Amniotic stem cell (primary cell): ENCODE measurements around the gene NCK1.
A peak's percentile ranks its signal among the peaks of the same experiment; 100 is the strongest.

ENCODE experiments used
- DNase-seq: peaks from one replicate; lab custom pipeline; 2025; lab: John Stamatoyannopoulos, UW

NCK1 gene

DNA sequence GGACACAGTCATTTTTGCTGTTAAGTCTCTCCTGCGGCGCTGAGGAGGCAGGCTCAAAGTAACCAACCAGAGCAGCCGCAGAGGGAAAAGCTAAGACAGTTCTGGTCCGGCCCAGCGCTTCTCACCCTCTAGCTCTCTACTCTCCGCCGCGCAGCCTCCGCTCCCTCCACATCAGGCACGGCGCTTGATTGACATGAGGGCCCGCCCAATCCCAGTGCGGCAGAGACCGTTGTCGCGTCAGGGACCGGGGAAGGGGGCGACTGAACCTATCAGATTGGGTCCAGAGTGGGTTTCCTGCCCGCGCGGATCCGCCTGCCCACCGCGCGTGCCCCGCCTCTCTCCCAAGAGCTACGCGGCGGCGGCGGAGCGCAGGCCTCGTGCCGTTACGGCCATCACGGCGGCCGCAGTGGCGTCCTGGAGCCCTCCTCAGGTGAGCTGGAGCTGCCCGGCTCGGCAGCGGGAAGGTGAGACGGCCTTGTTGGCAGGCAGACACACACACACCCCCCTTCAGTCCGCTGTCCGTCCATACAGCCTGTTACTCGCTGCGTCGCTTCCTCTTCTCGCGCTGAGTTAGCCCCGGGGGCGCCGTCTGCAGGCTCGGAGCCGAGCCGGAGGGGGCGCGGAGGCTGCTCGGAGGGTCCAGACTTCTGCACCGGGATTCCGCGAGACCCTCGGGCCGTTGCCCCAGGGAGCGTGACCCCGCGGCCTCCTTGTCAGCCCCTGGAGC lies at the start of gene NCK1:
TSS of gene NCK1 (plus strand) at position 319 of the 727 bp plus-strand sequence. CDS start 65,794 bp downstream, outside the sequence.
- peak; percentile 97 for DNase-seq

GRCh38 chr3:136817448-136817847 lies 44.6 kb upstream of the NCK1 start:
- DNase-seq: no peak

- peak; percentile 61 for DNase-seq
Measured at GRCh38 chr3:136818191-136818768, 43.7 kb upstream of the NCK1 start.

GRCh38 chr3:136818769-136819391 lies 43.1 kb upstream of the NCK1 start, which contains the start of gene SLC35G2:
Gene SLC35G2, plus strand, starts transcription at chr3:136819126. Its CDS starts 35,335 bp downstream, at chr3:136854461.
- DNase-seq: no peak

DNA sequence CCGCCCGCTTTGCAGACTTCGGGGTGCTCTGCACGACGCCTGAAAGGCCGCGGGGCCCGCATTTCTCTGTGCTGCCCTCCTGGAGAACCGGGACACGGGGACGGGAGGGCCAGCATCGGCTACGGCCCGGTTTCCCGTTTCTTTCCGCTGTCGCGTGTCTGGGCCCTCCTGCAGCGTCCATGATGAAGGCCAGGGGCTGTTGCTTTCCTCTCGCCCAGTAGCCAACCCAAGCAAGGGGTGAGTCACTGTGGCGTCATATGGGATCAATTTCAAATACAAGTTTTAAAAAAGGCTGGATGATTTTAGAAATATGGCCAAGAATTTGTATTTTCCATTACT lies 42.6 kb upstream of the NCK1 start:
- peak; percentile 46 for DNase-seq

GRCh38 chr3:136819731-136820679 lies 42.0 kb upstream of the NCK1 start:
- DNase-seq: peak; percentile 29

DNA sequence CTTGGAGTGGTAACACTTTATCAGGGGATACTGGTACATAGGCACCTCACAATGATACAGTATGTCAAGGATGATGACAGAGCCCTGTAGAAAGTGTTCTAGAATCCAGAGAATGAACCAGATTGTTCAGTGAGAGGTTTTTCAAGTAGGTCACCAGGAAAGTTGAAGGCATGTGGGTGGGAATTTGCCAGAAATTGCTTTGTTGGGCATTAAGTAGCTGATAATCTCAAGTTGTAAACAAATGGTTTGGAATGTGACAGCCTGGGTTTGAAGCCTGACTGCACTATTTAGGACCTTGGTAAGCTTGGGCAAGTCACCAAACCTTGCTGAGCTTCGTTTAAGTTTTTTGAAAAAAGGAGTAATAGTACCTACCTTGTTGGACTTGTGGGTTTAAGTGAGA lies 30.5 kb upstream of the NCK1 start:
- no peak for DNase-seq

- DNase-seq: no peak
Measured at GRCh38 chr3:136835089-136835812, 26.8 kb upstream of the NCK1 start.

- DNase-seq: no peak
Measured at GRCh38 chr3:136835813-136836510, 26.0 kb upstream of the NCK1 start.

GRCh38 chr3:136836511-136837156 lies 25.4 kb upstream of the NCK1 start:
- DNase-seq: no peak

GRCh38 chr3:136838641-136839555 lies 23.1 kb upstream of the NCK1 start:
- no peak for DNase-seq

DNA sequence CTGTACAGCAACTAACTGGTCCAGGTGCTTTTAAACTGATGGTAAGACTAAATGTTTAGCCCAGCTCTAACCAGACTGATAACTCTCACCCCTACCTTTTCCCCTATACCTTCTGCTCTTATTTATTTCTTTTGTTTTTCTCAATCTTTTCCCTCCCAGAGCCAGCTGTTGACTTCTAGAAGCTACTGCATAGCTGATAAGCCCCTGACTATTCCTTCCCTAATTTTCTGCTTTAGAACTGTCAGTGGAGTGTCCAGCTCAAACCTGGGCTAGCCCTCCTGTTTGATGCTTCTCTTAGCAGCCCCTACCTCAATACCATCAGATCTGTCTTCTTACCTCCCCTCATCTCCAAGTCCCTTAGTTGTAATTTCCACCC lies 22.5 kb upstream of the NCK1 start:
- no peak for DNase-seq

DNA sequence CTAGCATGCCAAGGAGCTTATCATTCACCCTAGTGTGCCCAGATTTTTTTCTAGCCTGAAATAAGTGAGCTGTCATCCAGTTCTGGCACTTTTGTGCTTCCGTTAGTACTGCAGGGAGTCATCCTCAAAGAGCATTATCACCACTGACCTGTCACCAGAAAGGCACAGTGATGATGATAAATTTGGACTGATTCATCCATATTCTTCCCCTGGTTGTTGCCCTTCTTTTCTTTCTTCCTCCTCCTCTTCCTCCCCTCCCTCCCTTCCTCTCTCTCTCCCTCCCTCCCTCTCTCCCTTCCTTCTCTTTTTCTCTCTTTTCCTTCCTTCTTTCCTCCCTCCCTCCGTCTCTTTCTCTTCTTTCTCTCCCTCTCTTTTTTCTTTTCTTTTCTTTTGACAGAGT lies 21.8 kb upstream of the NCK1 start:
- no peak for DNase-seq

DNA sequence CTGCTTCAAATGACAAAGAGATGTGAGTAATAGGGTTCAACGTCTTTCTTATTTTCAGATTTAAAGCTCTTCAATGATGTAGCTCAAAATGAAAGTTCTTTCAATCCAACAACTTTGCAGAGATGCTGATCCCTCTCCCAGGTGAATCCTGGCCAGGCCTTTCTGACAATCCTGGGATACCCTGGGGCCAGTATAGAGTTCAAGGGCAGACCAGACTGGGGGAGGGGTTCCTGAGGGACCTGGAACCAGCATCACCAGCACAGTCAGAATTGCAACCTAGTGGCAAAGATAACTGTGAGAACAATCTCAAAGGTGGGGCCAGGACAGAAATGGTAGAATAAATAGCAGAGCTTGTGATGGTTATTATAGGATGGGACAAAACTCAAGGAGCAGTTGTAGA lies 19.7 kb upstream of the NCK1 start:
- no peak for DNase-seq

GRCh38 chr3:136844724-136845123 lies 17.3 kb upstream of the NCK1 start:
- DNase-seq: no peak

DNA sequence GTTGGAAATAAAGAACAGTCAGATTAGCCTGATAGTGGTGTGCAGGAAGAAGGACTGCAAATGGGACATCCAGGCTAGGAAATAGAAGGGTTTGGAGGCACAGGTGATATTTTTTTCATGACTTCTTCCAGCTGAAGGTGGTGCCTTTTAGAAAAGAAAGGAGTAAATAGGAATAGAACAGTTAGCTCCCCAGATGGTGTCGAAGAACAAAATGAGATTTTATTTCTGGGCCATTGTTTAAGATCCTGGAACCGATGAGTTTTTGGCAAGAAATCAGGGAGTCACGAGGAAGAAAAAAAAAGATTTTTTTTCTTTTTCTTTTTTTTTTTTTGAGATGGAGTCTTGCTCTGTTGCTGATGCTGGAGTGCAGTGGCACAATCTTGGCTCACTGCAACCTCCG lies 9.8 kb upstream of the NCK1 start:
- no peak for DNase-seq

DNA sequence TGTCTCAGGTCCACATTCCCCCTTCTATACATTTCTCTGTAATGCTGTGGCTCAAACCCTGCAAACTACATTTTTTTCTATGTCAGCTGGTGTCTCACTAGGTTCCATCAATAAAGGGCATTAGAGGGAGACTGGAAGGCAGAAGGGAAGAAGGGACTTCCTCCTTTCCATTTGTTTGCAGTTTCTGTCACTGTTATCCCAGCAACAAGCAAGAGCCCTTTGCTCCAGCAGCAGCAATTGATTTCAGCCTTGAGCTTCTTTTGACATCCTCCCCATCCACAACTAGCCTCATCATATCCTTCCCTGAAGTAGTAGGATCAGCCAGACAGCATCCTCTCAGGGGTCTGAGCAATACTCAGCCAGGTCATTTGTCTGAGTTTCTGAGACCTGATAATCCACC lies 5.3 kb upstream of the NCK1 start:
- no peak for DNase-seq

- no peak for DNase-seq
Measured at GRCh38 chr3:136858381-136858780, 3.6 kb upstream of the NCK1 start.

DNA sequence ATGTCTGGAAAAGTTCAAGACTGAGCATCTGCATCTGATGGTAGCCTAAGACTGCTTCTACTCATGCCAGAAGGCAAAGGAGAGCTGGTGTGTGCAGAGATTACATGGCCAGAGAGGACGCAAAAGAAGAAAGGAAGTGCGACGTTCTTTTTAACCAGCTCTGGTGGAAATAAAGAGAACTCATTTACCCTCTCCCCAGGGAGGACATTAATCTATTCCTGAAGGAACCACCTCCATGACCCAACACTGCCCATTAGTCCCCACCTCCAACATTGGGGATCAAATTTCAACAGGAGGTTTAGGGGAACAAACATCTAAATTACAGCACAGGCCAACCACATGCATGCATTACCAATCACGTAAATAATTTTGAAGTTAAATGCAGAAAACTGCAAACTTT lies 1.5 kb upstream of the NCK1 start:
- DNase-seq: no peak
